G401 (cell line): Measurements from ENCODE around the gene CCAR1. TPM values are rescaled to one million over a fixed set of nuclear protein-coding genes. Genes with fewer than 3 reads are reported as not detected.
"Not testable (repeated sequence)": the region's sequence is repeated elsewhere in the genome, so short reads cannot be mapped to it uniquely, and the experiment has no call there.

Experiments
- DNase-seq: peaks from one replicate; pipeline ENCODE4 v3.0.0-alpha.2; 2015; ENCODE audit warnings: low spot score
- in situ Hi-C: cut with HindIII; loops from 2 replicates; pipeline ENCODE4 v1.10.0; 2016; ENCODE audit warnings: low sequenced_read_pairs, mixed read lengths
- total RNA-seq: library from RNA; depleted of rRNA; stranded (reverse); fragments of >200 nt; shearing (Covaris generic); gene quantifications from 2 replicates; pipeline ENCODE4 v1.2.3, GENCODE V29; 2014; rRNA removed

CCAR1 gene
- 26.6 and 42.9 TPM in 2 replicates for total RNA-seq

- DNase-seq = peak; percentile 99
- in situ Hi-C loops = no loop called here
Measured at GRCh38 chr10:68720793-68721672, at the start of gene CCAR1. Gene CCAR1 (plus strand): TSS chr10:68721239. CDS start chr10:68722505, 1,266 bp downstream.

- DNase-seq = no peak
- in situ Hi-C loops = no loop called here
Measured at GRCh38 chr10:68684413-68684812, 36.6 kb upstream of the CCAR1 start.

GRCh38 chr10:68696018-68696417 lies 25.0 kb upstream of the CCAR1 start:
- DNase-seq = no peak
- in situ Hi-C loops = no loop called here

GRCh38 chr10:68697106-68697505 lies 23.9 kb upstream of the CCAR1 start:
- in situ Hi-C loops = no loop called here
- DNase-seq = no peak

- in situ Hi-C loops = no loop called here
- no peak for DNase-seq
Measured at GRCh38 chr10:68700197-68700596, 20.8 kb upstream of the CCAR1 start.

GRCh38 chr10:68705548-68705947 lies 15.5 kb upstream of the CCAR1 start:
- DNase-seq = no peak
- in situ Hi-C loops = no loop called here

GRCh38 chr10:68708987-68709386 lies 12.1 kb upstream of the CCAR1 start:
- in situ Hi-C loops, DNase-seq: not testable (repeated sequence)

GRCh38 chr10:68713065-68713464 lies 8.0 kb upstream of the CCAR1 start:
- in situ Hi-C loops, DNase-seq: not testable (repeated sequence)

GRCh38 chr10:68717435-68717834 lies 3.6 kb upstream of the CCAR1 start:
- no peak for DNase-seq
- in situ Hi-C loops = no loop called here

GRCh38 chr10:68721673-68722335 lies 765 bp downstream of the CCAR1 start:
- in situ Hi-C loops = no loop called here
- DNase-seq = peak; percentile 7

- DNase-seq = no peak
- in situ Hi-C loops = no loop called here
Measured at GRCh38 chr10:68725016-68725415, 4.0 kb downstream of the CCAR1 start.

- DNase-seq = no peak
- in situ Hi-C loops = no loop called here
Measured at GRCh38 chr10:68727146-68727545, 6.1 kb downstream of the CCAR1 start.

GRCh38 chr10:68732651-68733050 lies 11.6 kb downstream of the CCAR1 start:
- no peak for DNase-seq
- in situ Hi-C loops = no loop called here

GRCh38 chr10:68734349-68734748 lies 13.3 kb downstream of the CCAR1 start:
- no peak for DNase-seq
- in situ Hi-C loops = no loop called here

- no peak for DNase-seq
- in situ Hi-C loops = no loop called here
Measured at GRCh38 chr10:68735119-68735518, 14.1 kb downstream of the CCAR1 start.

- in situ Hi-C loops, DNase-seq: not testable (repeated sequence)
Measured at GRCh38 chr10:68735739-68736138, 14.7 kb downstream of the CCAR1 start.

GRCh38 chr10:68740676-68741075 lies 19.6 kb downstream of the CCAR1 start:
- in situ Hi-C loops, DNase-seq: not testable (repeated sequence)

- in situ Hi-C loops = no loop called here
- DNase-seq = no peak
Measured at GRCh38 chr10:68742397-68742796, 21.4 kb downstream of the CCAR1 start.

GRCh38 chr10:68752711-68753350 lies 31.8 kb downstream of the CCAR1 start:
- DNase-seq = no peak
- in situ Hi-C loops = no loop called here

GRCh38 chr10:68756246-68756645 lies 35.2 kb downstream of the CCAR1 start:
- DNase-seq = no peak
- in situ Hi-C loops = no loop called here
